Measurements from ENCODE around the gene G6PD.
"Not testable (repeated sequence)": the region's sequence is repeated elsewhere in the genome, so short reads cannot be mapped to it uniquely, and the experiment has no call there.

Gene G6PD

GRCh38 chrX:154515966-154516655 is 30.5 kb downstream of the G6PD start, which contains the start of gene FAM3A:
Gene FAM3A, minus strand, starts transcription at chrX:154516232. Its CDS starts 460 bp downstream, at chrX:154515772.
- DNase-seq (ENCODE audit: insufficient read length, low spot score) = peak; percentile 69
- FAIRE-seq = peak; percentile 79

GRCh38 chrX:154515090-154515965 is 31.3 kb downstream of the G6PD start:
- DNase-seq (ENCODE audit: insufficient read length, low spot score) (no peak), FAIRE-seq (no peak)

DNA sequence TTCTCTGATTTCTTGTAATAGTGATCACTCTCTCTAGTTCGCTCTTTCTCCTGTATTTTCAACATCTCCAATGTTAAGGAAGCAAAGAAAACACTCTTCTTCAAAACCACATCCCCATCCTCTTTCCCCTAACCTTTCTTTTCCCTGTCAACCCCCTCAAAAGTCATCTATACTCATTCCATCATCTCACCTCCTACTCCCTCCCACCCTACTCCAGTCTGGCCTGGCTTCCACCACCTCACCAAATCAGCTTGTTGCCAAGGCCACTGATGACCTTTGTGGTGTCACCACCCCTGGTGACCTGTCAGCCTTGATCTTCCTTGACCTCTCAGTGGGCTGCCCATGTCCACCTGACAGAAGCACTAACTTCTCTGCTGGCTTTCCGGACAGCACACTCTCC is 32.9 kb downstream of the G6PD start:
- FAIRE-seq (no peak), DNase-seq (ENCODE audit: insufficient read length, low spot score) (no peak)

DNA sequence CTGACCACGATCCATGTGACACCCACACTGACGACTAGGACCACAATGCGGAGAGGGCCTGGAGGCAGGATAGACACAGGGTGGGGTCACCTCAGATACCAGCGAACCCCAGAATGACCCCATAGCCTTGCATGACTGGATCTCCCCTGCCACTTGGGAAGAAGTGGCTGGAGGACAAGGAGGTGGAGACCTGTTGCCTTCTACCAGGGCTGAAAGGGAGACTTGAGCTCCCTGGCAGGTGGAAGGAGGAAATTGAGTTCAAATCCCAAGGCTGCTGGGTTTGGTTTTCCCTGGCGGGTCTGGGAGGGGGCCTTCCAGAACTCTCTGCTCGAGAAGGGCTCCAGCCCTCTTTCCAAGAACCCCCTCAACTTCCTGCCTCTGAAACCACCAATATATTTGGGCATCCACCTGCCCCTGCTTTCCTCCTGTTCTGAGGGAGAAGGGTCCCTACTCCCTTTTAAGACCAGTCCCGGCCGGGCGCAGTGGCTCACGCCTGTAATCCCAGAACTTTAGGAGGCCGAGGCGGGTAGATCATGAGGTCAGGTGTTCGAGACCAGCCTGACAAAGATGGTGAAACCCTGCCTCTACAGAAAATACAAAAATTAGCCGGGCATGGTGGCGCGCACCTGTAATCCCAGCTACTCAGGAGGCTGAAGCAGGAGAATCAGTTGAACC is 33.6 kb downstream of the G6PD start:
- FAIRE-seq (no peak), DNase-seq (ENCODE audit: insufficient read length, low spot score) (no peak)

DNA sequence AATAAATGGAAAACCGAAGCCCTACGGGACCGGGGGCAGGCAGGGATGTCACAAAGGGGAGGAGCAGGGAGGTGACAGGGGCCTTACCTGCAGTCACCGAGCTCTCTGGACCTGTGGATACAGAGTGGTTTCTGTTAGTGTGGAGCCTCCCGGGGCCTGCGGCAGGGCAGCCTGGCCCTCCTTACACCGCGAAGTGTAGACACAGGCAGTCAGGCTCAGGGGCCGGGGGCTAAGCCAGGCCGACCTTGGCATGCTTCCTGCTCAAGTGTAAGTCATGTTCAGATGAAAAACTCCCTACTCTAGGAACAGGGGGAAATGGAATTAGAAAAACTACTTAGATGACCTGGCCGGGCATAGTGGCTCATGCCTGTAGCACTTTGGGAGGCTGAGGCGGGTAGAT is 34.9 kb downstream of the G6PD start:
- FAIRE-seq = no peak
- DNase-seq (ENCODE audit: insufficient read length, low spot score) = no peak

GRCh38 chrX:154509455-154509854 is 37.2 kb downstream of the G6PD start:
- FAIRE-seq (no peak), DNase-seq (ENCODE audit: insufficient read length, low spot score) (no peak)

DNA sequence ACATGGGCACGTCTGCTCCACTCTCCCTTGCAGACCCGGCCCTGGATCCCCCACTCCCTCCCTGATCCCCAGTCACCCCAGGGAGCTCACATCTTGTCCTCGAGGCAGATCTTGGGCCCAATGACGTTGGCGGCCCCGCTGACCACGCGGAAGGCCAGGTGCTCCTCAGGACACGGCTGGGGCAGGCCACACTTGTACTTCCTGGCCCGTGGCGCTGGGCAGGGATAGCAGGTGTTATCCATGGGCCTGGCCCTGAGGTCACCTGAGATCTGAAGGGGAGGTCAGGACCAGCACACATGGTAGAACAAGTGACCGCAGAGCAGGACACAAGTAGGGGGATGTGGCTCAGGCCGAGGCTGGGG is 38.3 kb downstream of the G6PD start:
- DNase-seq (ENCODE audit: insufficient read length, low spot score) = no peak
- FAIRE-seq = no peak

- FAIRE-seq = no peak
- DNase-seq (ENCODE audit: insufficient read length, low spot score) = no peak
Measured at GRCh38 chrX:154507673-154508383, 38.8 kb downstream of the G6PD start.

DNA sequence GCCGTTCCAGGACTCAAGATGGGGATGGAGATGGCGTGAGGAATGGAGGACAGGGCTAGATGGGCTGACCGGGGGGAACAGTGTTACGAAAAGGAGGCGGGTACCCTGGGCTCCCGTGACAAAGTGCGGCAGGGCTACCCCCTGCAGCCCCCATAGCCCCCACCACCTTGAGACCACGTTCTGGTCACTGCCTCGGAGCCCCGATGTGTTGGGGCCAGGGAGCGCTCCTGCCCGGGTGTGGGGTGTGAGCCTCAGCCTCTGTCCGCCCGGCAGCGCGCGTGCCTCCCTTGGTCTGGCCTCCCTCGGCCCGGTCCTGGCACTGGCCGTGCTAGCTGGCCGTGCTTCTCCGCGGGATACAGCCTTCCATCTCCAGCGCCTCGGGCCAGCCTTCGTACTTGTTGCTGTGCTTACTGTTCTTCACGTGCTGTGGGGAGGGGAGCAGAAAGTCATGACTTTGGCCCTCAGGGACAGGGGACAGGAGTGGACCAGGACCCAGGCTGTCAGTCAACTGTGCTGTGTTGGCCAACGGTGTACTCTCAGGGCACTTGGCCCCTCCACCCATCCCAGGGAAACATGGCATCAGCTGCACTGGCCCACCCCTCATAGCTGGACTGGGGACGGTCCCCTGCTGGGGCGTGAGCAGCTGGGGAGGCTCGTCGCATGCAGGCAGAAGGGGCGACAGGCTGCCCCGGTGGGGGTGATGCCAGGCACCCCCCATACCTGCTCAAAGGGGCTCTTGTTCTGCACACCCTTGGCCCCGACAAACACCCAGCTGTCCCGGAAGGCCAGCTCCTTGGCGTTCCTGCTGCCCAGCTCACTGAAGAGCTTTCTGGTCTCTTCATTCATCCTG is 39.9 kb downstream of the G6PD start:
- DNase-seq (ENCODE audit: insufficient read length, low spot score) = no peak
- no peak for FAIRE-seq

DNA sequence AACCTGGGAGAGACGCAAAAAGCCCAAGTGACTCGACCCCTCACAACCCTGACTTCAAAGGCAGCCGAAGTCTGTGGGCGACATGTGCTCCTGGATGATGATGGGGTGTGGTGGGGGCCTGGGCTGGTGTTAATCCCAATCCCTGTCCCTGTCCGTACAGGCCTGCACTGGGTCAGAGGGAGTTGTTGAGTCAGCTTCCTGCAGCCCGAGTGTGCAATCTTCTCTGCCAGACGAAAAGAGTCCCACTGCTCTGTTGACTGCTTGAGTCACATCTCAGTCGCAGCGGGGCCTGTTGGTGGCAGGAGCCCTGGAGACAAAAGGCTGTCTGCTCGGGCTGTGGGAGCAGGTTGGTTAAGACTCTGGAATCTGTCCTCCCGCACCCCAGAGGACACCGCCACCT is 40.9 kb downstream of the G6PD start:
- FAIRE-seq = no peak
- no peak for DNase-seq (ENCODE audit: insufficient read length, low spot score)

DNA sequence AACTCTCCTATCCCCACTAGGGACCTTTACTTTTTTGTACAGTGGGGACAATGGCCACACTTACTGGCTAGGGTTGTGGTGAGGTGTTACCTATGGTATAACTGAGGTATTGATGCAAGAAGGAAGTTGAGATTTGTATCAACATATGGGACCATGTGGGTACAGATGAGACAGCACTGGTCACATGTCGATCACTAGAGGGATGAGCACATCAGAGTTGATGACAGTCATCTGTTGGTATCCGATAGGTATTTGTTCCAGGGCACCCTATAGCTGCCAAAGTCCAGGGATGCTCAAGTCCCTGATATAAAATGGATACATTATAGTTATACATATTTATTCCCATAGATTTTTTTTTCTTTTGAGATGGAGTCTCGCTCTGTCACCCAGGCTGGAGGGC is 43.7 kb downstream of the G6PD start:
- FAIRE-seq (no peak), DNase-seq (ENCODE audit: insufficient read length, low spot score) (no peak)

GRCh38 chrX:154502098-154502497 is 44.5 kb downstream of the G6PD start:
- DNase-seq (ENCODE audit: insufficient read length, low spot score) = no peak
- no peak for FAIRE-seq

- FAIRE-seq; DNase-seq (ENCODE audit: insufficient read length, low spot score): not testable (repeated sequence)
Measured at GRCh38 chrX:154501423-154501822, 45.2 kb downstream of the G6PD start.

- FAIRE-seq; DNase-seq (ENCODE audit: insufficient read length, low spot score): not testable (repeated sequence)
Measured at GRCh38 chrX:154496591-154497137, 50.0 kb downstream of the G6PD start.

GRCh38 chrX:154495472-154495922 is 51.1 kb downstream of the G6PD start:
- no peak for DNase-seq (ENCODE audit: insufficient read length, low spot score)
- FAIRE-seq = no peak

- DNase-seq (ENCODE audit: insufficient read length, low spot score) (no peak), FAIRE-seq (no peak)
Measured at GRCh38 chrX:154494715-154495114, 51.9 kb downstream of the G6PD start.

DNA sequence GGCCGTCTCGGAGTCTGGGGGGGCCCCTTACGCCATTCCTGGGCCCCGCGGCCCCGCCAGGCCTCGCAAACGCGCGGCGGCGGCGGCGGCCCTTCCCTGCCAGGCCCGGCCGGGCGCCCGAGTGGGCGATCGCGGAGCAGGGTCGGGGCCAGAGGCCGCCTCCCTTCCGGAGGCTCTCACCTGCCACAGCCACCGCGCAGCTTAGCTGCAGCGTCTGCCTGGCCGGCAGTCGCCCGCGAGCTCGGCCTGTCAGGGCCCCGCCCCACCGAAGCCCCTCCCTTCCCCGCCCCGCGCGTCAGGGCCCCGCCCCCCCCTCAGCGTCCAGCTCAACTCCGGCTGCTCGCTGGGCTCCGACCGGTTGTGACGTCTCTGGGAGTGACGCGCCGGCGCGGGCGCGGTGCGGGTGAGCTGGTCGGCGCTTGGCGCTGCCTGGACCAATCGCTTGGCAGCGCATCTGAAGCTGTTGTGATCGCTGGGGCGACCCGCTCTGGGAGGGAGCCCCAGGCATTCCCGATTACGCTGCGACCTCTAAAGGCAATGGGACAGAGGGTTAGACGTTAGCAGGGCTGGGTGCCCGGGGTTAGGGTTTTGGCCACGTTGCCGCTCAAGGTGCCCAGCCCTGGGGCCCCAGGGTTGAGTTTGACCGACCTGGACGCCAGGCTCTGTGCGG is 56.1 kb downstream of the G6PD start, which contains the start of gene SLC10A3:
Gene SLC10A3, minus strand, starts transcription at position 216 of the 670 bp plus-strand sequence. CDS start 1,689 bp downstream, outside the sequence.
- DNase-seq (ENCODE audit: insufficient read length, low spot score) (peak; percentile 87), FAIRE-seq (no peak)

DNA sequence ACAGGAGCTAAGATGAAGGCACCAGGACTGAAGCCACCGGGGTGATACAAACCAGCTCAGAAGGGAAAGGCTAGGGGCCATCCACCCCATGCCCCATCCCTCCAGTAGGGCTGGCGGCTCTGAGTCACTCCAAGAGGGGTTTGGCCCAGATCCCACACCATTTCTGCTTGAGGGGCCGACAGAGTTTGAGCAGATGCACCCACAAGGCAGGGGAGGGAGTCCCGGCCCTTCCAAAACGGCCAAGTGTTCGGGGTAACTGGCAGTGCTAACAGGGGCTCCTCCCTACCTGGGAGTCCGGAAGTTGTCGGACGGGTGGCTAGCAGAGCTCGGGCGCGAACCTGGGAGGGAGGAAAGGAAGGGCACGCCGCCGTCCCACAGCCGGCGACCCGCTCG is 56.6 kb downstream of the G6PD start:
- FAIRE-seq (no peak), DNase-seq (ENCODE audit: insufficient read length, low spot score) (no peak)

DNA sequence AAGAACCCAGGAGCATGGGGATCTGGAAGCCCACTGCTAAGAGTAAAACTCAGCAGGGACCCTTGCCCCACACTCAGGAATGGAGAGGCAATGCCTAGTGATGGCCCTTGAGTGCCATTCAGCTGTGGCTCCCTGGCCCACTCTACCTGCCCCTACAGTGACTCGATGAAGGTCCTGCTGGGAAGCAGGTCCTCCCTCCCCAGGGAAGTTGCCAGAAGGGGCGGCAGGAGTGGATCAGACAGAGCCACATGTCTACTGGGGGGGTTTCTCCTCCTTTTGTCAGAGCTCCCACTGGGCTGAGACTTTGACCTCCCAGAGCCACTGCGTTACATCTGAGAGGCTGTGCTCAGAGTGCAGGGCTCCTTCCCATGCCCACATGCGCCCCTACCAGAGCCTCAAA is 57.5 kb downstream of the G6PD start:
- DNase-seq (ENCODE audit: insufficient read length, low spot score) (no peak), FAIRE-seq (no peak)

Measured in HTR-8/SVneo (cell line).